ENCODE results near the gene PTPRM. TPM values are rescaled to one million over a fixed set of nuclear protein-coding genes. Genes with fewer than 3 reads are reported as not detected.

PTPRM gene
- total RNA-seq, 1 experiment from 2014 or later, result 100.0 TPM

DNA sequence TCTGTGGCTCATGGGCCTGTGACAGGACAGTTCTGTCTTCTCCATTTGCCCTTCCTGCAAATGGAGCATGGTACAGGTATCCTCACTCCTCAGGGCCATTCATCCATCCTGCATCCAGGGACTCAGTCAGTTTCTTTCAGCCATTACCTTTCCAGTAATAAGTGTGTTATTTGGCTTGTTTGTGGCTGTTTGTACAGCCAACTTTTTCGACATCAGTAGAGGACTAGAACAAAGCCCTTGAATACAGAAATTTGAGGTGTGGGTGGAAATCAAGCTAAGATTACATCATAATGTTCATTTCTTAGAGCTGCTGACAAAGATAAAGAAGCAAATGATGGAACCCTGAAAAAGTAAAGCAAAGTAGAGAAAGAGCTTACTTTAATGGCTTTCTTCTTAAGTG is 290.4 kb downstream of the PTPRM start:
- H3K9me3 Mint-ChIP-seq (ENCODE audit: unreplicated experiment), result no peaks in the 10 kb centered on the region
- H3K27me3 Mint-ChIP-seq (ENCODE audit: insufficient read depth, unreplicated experiment), result no peaks in the 10 kb centered on the region
- DNase-seq, result no peak
- intact Hi-C loops (cut with micrococcal nuclease; ENCODE audit: unreplicated experiment), result loop anchor here (5.0 kb wide), 1 partner anchor 55 kb away; no protein-coding TSS in a partner anchor
- BruUV-seq (replicated peaks), result no TSS peak
- H3K27ac Mint-ChIP-seq (ENCODE audit: unreplicated experiment), result peak overlapping the region; percentile 67
- H3K27me3 ChIP-seq (replicated peaks; ENCODE audit: control insufficient read depth, insufficient read depth, low read length), result no peaks in the 10 kb centered on the region
- H3K36me3 ChIP-seq (ENCODE audit: control insufficient read depth, insufficient read depth, low read length), result no peaks in the 10 kb centered on the region
- POLR2A ChIA-PET, result no interaction called here
- peaks cover 28% of the 10 kb centered on the region for H3K4me1 ChIP-seq
- CTCF ChIA-PET, result no interaction called here
- H3K4me3 ChIP-seq (ENCODE audit: low read depth, low read length), result no peak overlapping the region
- no peak overlapping the region for H3K4me3 Mint-ChIP-seq (ENCODE audit: unreplicated experiment)
- no peaks in the 10 kb centered on the region for H3K9me3 ChIP-seq
- TF ChIP-seq, protein P1, sequence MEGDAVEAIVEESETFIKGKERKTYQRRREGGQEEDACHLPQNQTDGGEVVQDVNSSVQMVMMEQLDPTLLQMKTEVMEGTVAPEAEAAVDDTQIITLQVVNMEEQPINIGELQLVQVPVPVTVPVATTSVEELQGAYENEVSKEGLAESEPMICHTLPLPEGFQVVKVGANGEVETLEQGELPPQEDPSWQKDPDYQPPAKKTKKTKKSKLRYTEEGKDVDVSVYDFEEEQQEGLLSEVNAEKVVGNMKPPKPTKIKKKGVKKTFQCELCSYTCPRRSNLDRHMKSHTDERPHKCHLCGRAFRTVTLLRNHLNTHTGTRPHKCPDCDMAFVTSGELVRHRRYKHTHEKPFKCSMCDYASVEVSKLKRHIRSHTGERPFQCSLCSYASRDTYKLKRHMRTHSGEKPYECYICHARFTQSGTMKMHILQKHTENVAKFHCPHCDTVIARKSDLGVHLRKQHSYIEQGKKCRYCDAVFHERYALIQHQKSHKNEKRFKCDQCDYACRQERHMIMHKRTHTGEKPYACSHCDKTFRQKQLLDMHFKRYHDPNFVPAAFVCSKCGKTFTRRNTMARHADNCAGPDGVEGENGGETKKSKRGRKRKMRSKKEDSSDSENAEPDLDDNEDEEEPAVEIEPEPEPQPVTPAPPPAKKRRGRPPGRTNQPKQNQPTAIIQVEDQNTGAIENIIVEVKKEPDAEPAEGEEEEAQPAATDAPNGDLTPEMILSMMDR (IDR thresholded peaks at IDR 0.05; ENCODE audit: insufficient read depth in 1 of 2, low read depth in 1 of 2, low read length in 1 of 2, severe bottlenecking in 1 of 2, unreplicated experiment in 1 of 2), result no peak
- peaks cover 22% of the 10 kb centered on the region for H3K4me1 Mint-ChIP-seq (ENCODE audit: low read depth, unreplicated experiment)
- peaks cover 9% of the 10 kb centered on the region for H3K36me3 Mint-ChIP-seq (ENCODE audit: insufficient read depth, unreplicated experiment)

- Histone ChIP-seq H3K4me3 (ENCODE audit: low read depth, low read length) (no peak overlapping the region), H3K9me3 (no peaks in the 10 kb centered on the region), H3K4me1 (peaks cover 28% of the 10 kb centered on the region), H3K27me3 (replicated peaks; ENCODE audit: control insufficient read depth, insufficient read depth, low read length) (no peaks in the 10 kb centered on the region), H3K36me3 (ENCODE audit: control insufficient read depth, insufficient read depth, low read length) (no peaks in the 10 kb centered on the region)
- H3K4me3 Mint-ChIP-seq (ENCODE audit: unreplicated experiment), result no peak overlapping the region
- no TSS peak for BruUV-seq (replicated peaks)
- POLR2A ChIA-PET, result interaction anchor here (0.6 kb wide), 1 partner anchor 18 kb away, joined by 6 read pairs; no protein-coding TSS in a partner anchor
- CTCF ChIA-PET, result no interaction called here
- no peaks in the 10 kb centered on the region for H3K27me3 Mint-ChIP-seq (ENCODE audit: insufficient read depth, unreplicated experiment)
- DNase-seq, result no peak
- H3K36me3 Mint-ChIP-seq (ENCODE audit: insufficient read depth, unreplicated experiment), result peaks cover 12% of the 10 kb centered on the region
- peak overlapping the region; percentile 49 for H3K27ac Mint-ChIP-seq (ENCODE audit: unreplicated experiment)
- intact Hi-C loops (cut with micrococcal nuclease; ENCODE audit: unreplicated experiment), result loop anchor here (5.0 kb wide), 1 partner anchor 57 kb away; no protein-coding TSS in a partner anchor
- peaks cover 16% of the 10 kb centered on the region for H3K4me1 Mint-ChIP-seq (ENCODE audit: low read depth, unreplicated experiment)
- no peaks in the 10 kb centered on the region for H3K9me3 Mint-ChIP-seq (ENCODE audit: unreplicated experiment)
- TF ChIP-seq, protein P1 (IDR thresholded peaks at IDR 0.05; ENCODE audit: insufficient read depth in 1 of 2, low read depth in 1 of 2, low read length in 1 of 2, severe bottlenecking in 1 of 2, unreplicated experiment in 1 of 2), result no peak
These were observed 292.0 kb downstream of the PTPRM start for GRCh38 chr18:7859122-7859521.

- TF ChIP-seq, protein P1 (IDR thresholded peaks at IDR 0.05; ENCODE audit: insufficient read depth in 1 of 2, low read depth in 1 of 2, low read length in 1 of 2, severe bottlenecking in 1 of 2, unreplicated experiment in 1 of 2), result no peak
- no peak for DNase-seq
- Mint-ChIP-seq H3K27me3 (ENCODE audit: insufficient read depth, unreplicated experiment) (no peaks in the 10 kb centered on the region), H3K27ac (ENCODE audit: unreplicated experiment) (no peak overlapping the region), H3K4me1 (ENCODE audit: low read depth, unreplicated experiment) (peaks cover 18% of the 10 kb centered on the region), H3K4me3 (ENCODE audit: unreplicated experiment) (no peak overlapping the region), H3K36me3 (ENCODE audit: insufficient read depth, unreplicated experiment) (peaks cover 6% of the 10 kb centered on the region), H3K9me3 (ENCODE audit: unreplicated experiment) (peaks cover 30% of the 10 kb centered on the region)
- no peaks in the 10 kb centered on the region for H3K27me3 ChIP-seq (replicated peaks; ENCODE audit: control insufficient read depth, insufficient read depth, low read length)
- intact Hi-C loops (cut with micrococcal nuclease; ENCODE audit: unreplicated experiment), result no loop called here
- peaks cover 4% of the 10 kb centered on the region; the same call in 1 of the 2 replicates for H3K9me3 ChIP-seq
- ChIA-PET CTCF (no interaction called here), POLR2A (no interaction called here)
- H3K4me3 ChIP-seq (ENCODE audit: low read depth, low read length), result no peak overlapping the region
- H3K36me3 ChIP-seq (ENCODE audit: control insufficient read depth, insufficient read depth, low read length), result no peaks in the 10 kb centered on the region
- no TSS peak for BruUV-seq (replicated peaks)
- peaks cover 34% of the 10 kb centered on the region for H3K4me1 ChIP-seq
These were observed 303.1 kb downstream of the PTPRM start for GRCh38 chr18:7870266-7870665.

All from Caco-2 (cell line).